HEK293T (cell line): Measurements from ENCODE around the gene MRPL52.

Experiments
- ARNT ChIP-seq: fragments of 450-650 bp; IDR thresholded peaks from 2 replicates; pipeline ENCODE4 v1.6.1; 2017; ENCODE audit warnings: mild to moderate bottlenecking
- BHLHE40 ChIP-seq: fragments of 450-650 bp; IDR thresholded peaks from 2 replicates; pipeline ENCODE4 v1.6.1; 2016; ENCODE audit warnings: mild to moderate bottlenecking, moderate library complexity, borderline replicate concordance
- ELF4 ChIP-seq: fragments of 450-650 bp; IDR thresholded peaks from 2 replicates; pipeline ENCODE4 v1.6.1; 2017; ENCODE audit warnings: antibody characterized with exemption
- FOXA1 ChIP-seq: fragments of 450-650 bp; IDR thresholded peaks from 2 replicates; pipeline ENCODE4 v1.6.1; 2016; ENCODE audit warnings: mild to moderate bottlenecking
- FOXK2 ChIP-seq: fragments of 450-650 bp; IDR thresholded peaks from 2 replicates; pipeline ENCODE4 v1.6.1; 2016; ENCODE audit warnings: mild to moderate bottlenecking
- FOXM1 ChIP-seq: fragments of 450-650 bp; IDR thresholded peaks from 2 replicates; pipeline ENCODE4 v1.6.1; 2017; ENCODE audit warnings: mild to moderate bottlenecking, borderline replicate concordance
- HDGF ChIP-seq: fragments of 450-650 bp; IDR thresholded peaks from 2 replicates; pipeline ENCODE4 v1.6.1; 2017; ENCODE audit warnings: antibody characterized with exemption, borderline replicate concordance
- LEF1 ChIP-seq: fragments of 450-650 bp; IDR thresholded peaks from 2 replicates; pipeline ENCODE4 v1.6.1; 2017; ENCODE audit warnings: mild to moderate bottlenecking, borderline replicate concordance
- NFRKB ChIP-seq: fragments of 450-650 bp; IDR thresholded peaks from 2 replicates; pipeline ENCODE4 v1.6.1; 2016; ENCODE audit warnings: mild to moderate bottlenecking, moderate library complexity
- PKNOX1 ChIP-seq: fragments of 450-650 bp; IDR thresholded peaks from 2 replicates; pipeline ENCODE4 v1.6.1; 2016
- SP1 ChIP-seq: fragments of 450-650 bp; IDR thresholded peaks from 2 replicates; pipeline ENCODE4 v1.6.1; 2017
- SUZ12 ChIP-seq: fragments of 450-650 bp; IDR thresholded peaks from 2 replicates; pipeline ENCODE4 v1.6.1; 2016; ENCODE audit warnings: mild to moderate bottlenecking
- TARDBP ChIP-seq: fragments of 450-650 bp; IDR thresholded peaks from 2 replicates; pipeline ENCODE4 v1.6.1; 2016
- ZNF384 ChIP-seq: fragments of 450-650 bp; IDR thresholded peaks from 2 replicates; pipeline ENCODE4 v1.6.1; 2016

- no peak for TF ChIP-seq SUZ12
- TF ChIP-seq NFRKB = no peak
- TF ChIP-seq FOXM1 = no peak
- no peak for TF ChIP-seq HDGF
- no peak for TF ChIP-seq FOXA1
- TF ChIP-seq BHLHE40 = no peak
- no peak for TF ChIP-seq ELF4
- TF ChIP-seq LEF1 = no peak
- no peak for TF ChIP-seq SP1
- no peak for TF ChIP-seq TARDBP
- TF ChIP-seq ARNT = no peak
- TF ChIP-seq FOXK2 = no peak
- no peak for TF ChIP-seq ZNF384
- no peak for TF ChIP-seq PKNOX1
Observed at GRCh38 chr14:22846811-22847307, 17.2 kb downstream of the MRPL52 start.
